Spleen (tissue), 11 donors: ENCODE results near the gene SMAD6. TPM values are rescaled to one million over a fixed set of nuclear protein-coding genes. Genes with fewer than 3 reads are reported as not detected.

Experiments
- DNase-seq: peaks from one replicate; pipeline ENCODE4 v3.0.0-alpha.2; 2020
- H3K27ac ChIP-seq, 8 donors: fragments of 200-600 bp; sonication (generic) in 7 of 8; 1 replicate in 4 of 8; 2 replicates in 4 of 8; pipeline versions ENCODE4 v1.5.0 to v1.8.0; 2016 to 2021; ENCODE audit warnings: inconsistent platforms in 4 of 8, mild to moderate bottlenecking in 4 of 8, moderate library complexity in 1 of 8
- H3K27me3 ChIP-seq, 7 donors: fragments of 200-600 bp; sonication (generic) in 6 of 7; replicated peaks in 1 of 7; 1 replicate in 4 of 7; 2 replicates in 3 of 7; pipeline versions ENCODE4 v1.5.0 to v1.8.0; 2016 to 2021; ENCODE audit warnings: inconsistent platforms in 3 of 7, mild to moderate bottlenecking in 1 of 7
- H3K36me3 ChIP-seq, 6 donors: fragments of 200-600 bp; sonication (generic) in 5 of 6; 1 replicate in 4 of 6; 2 replicates in 2 of 6; pipeline versions ENCODE4 v1.5.0 to v1.8.0; 2016 to 2021; ENCODE audit warnings: inconsistent platforms in 2 of 6
- H3K4me1 ChIP-seq, 6 donors: fragments of 200-600 bp; sonication (generic) in 5 of 6; 1 replicate in 3 of 6; 2 replicates in 3 of 6; pipeline versions ENCODE4 v1.5.0 to v1.8.0; 2016 to 2021; ENCODE audit warnings: inconsistent platforms in 3 of 6
- H3K4me3 ChIP-seq, 8 donors: fragments of 200-600 bp; sonication (generic) in 7 of 8; 1 replicate in 4 of 8; 2 replicates in 4 of 8; pipeline versions ENCODE4 v1.5.0 to v1.8.0; 2016 to 2021; ENCODE audit warnings: inconsistent platforms in 4 of 8, mild to moderate bottlenecking in 4 of 8, moderate library complexity in 2 of 8
- H3K9me3 ChIP-seq, 8 donors: fragments of 200-600 bp; sonication (generic) in 7 of 8; 1 replicate in 4 of 8; 2 replicates in 4 of 8; pipeline versions ENCODE4 v1.5.0 to v1.8.0; 2016 to 2021; ENCODE audit warnings: inconsistent platforms in 4 of 8
- POLR2A ChIP-seq, 3 donors: fragments of 450-650 bp; IDR thresholded peaks; one replicate each; pipeline ENCODE4 v1.5.1; 2017; ENCODE audit warnings: antibody characterized with exemption in 3 of 3, mild to moderate bottlenecking in 1 of 3
- POLR2AphosphoS5 ChIP-seq, 3 donors: sonication (generic); formaldehyde crosslinking; IDR thresholded peaks; one replicate each; pipeline ENCODE4 v1.5.1; 2017; ENCODE audit warnings: antibody characterized with exemption in 3 of 3
- WGBS, 5 donors: extraction: QIAGEN DNeasy Blood & Tissue Kit in 3 of 5; methylation state at CpG; one replicate each; pipeline versions ENCODE4 v1.1.5 to v1.1.7; 2013 to 2018; 5-methylcytosine and 5-hydroxymethylcytosine counted together
- intact Hi-C: fragments of 100-400 bp; cut with DNase I; formaldehyde crosslinking; loops from one replicate; pipeline ENCODE4 v1.15.0; 2023; ENCODE audit warnings: low total_unique reads
- polyA plus RNA-seq, 3 donors: library from polyadenylated mRNA; stranded (reverse); fragments of 200-250 nt; gene quantifications; one replicate each; pipeline ENCODE4 v1.2.1, GENCODE V29; 2013
- total RNA-seq, 7 donors: library from RNA; depleted of rRNA in 3 of 7; stranded (reverse); fragments of >200 nt in 3 of 7; fragmentation: NEBNext Ultra II Directional in 4 of 7; extraction: Animal tissue kit (Norgen Biotek cat#: 25700) in 4 of 7; gene quantifications; one replicate each; pipeline versions ENCODE4 v1.1.0 to v1.2.1, GENCODE V29; 2016 to 2021
- TF ChIP-seq, protein P1 (sequence below), 11 experiments: fragments of 200-600 bp in 7 of 11; fragments of 450-650 bp in 4 of 11; sonication (generic) in 4 of 11; IDR thresholded peaks in 8 of 11; conservative IDR thresholded peaks in 3 of 11; 1 replicate in 7 of 11; 2 replicates in 4 of 11; pipeline versions ENCODE4 v1.4.0 to v1.8.0; 2016 to 2021; ENCODE audit warnings: antibody characterized with exemption in 11 of 11, inconsistent platforms in 4 of 11, mild to moderate bottlenecking in 1 of 11
- donor health status: healthy with polysubstance abuse.
- donor health status: DM: no; HTN: no; CAD: no; lungs with moderate emphysema.
- donor health status: DM: no; HTN: no; CAD: no.
- donor health status: Bipolar disorder and iron deficiency.
- donor health status: healthy.
- donor health status: DM: no; HTN: no; CAD: no.
- donor health status: DM: yes; HTN: yes; CAD: no.

Gene SMAD6
- total and polyA plus RNA-seq, 10 donors, result 0.72 to 14.0 (median 4.8) TPM

DNA sequence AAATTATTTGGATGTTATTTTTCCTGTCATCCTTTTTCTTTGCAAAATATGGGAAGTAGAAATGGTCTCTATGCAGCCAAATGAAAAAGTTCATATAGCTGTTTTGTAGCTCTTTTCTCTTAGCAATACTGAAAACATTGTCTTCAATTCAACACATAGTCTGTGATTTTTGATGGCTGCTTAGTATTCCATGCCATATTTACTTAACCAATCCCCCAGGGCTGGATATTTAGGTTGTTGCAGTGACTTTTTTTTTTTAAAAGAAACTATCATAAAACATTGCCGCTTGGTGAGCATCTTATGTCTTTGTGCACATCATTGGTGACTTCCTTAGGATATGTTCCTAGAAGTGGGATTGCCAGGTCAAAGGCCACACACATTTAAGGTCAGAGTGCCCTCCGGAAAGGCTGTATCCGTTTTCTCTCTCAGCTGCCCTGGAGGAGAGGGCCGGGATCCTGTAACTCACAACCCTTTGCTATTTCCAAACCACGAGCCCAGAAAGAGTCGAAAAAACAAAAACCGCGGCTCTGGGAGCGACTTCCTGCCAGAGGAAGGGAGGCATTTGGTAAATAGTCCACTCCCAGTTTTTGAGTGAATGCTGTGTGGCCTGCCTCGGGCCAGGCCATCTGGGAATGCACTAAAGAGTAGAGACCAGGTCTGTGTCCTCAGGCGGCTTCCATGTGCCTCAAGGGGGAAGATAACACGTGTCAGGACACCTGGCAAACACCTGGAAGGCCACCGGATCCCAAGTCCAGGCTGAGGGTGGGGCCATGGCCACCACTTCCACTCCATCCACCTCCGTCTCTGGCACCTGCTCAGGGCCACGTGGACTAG lies 41.9 kb downstream of the SMAD6 start:
- Histone ChIP-seq H3K9me3 (no peaks in the 10 kb centered on the region), H3K36me3 (no peaks in the 10 kb centered on the region), H3K27me3 (no peaks in the 10 kb centered on the region), H3K27ac (peak overlapping the region; percentile 39 to 78 (median 58)), H3K4me3 (no peak overlapping the region), H3K4me1 (peaks cover 0 to 41% (median 12%) of the 10 kb centered on the region in 6 donors)
- intact Hi-C loops, result no loop called here
- 33 to 66% (median 52%) methylated on average over 12 to 15 of the region's 15 CpGs for WGBS, 5 donors
- no peak for DNase-seq
- TF ChIP-seq POLR2AphosphoS5 (IDR thresholded peaks at IDR 0.05) (peak in 1 of 3 donors; percentile 7), POLR2A (IDR thresholded peaks at IDR 0.05) (no peak)
- TF ChIP-seq, protein P1, sequence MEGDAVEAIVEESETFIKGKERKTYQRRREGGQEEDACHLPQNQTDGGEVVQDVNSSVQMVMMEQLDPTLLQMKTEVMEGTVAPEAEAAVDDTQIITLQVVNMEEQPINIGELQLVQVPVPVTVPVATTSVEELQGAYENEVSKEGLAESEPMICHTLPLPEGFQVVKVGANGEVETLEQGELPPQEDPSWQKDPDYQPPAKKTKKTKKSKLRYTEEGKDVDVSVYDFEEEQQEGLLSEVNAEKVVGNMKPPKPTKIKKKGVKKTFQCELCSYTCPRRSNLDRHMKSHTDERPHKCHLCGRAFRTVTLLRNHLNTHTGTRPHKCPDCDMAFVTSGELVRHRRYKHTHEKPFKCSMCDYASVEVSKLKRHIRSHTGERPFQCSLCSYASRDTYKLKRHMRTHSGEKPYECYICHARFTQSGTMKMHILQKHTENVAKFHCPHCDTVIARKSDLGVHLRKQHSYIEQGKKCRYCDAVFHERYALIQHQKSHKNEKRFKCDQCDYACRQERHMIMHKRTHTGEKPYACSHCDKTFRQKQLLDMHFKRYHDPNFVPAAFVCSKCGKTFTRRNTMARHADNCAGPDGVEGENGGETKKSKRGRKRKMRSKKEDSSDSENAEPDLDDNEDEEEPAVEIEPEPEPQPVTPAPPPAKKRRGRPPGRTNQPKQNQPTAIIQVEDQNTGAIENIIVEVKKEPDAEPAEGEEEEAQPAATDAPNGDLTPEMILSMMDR (IDR thresholded peaks at IDR 0.05 in 8 of 11, conservative IDR thresholded peaks at IDR 0.05 in 3 of 11), result no peak

DNA sequence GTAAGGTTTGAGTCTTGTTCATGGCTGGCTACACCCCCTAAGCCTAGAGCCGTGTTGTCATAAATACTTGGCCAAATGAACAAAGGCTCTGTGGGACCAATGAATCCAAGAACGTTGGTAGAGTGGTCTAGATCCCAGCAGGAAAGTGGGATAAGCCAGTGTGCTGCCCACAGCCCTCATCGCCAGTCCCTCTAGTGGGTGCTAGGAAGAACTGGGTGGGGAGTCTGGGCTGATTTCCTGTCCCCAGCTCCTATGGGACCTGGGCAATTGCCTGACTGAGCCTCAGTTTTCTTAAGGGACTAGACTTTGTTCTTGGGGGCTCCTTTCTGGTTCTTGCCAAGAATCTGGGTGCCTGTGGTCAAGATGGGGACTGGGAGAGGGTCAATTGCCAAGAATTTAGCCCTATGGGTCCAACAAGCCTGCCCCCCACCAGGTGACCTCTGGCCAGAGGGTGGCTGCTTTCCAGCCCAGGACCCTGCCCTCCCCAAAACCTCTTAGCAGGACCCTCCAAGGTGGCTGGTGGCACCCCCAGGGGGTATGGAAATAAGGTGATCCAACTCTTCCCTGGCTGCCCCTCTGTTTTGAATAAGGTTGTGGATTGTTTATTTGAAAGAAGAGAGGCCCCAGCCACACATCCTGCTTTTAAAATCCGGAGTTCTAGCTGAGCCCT lies 42.7 kb downstream of the SMAD6 start:
- Histone ChIP-seq H3K4me1 (peaks cover 0 to 41% (median 12%) of the 10 kb centered on the region in 6 donors), H3K36me3 (no peaks in the 10 kb centered on the region), H3K4me3 (no peak overlapping the region), H3K27ac (peak overlapping the region in 7 of 8 donors; percentile 39 to 78 (median 62)), H3K27me3 (no peaks in the 10 kb centered on the region), H3K9me3 (no peaks in the 10 kb centered on the region)
- WGBS, 5 donors, result 58 to 77% (median 73%) methylated on average over 4 of the region's 4 CpGs
- DNase-seq, result no peak
- intact Hi-C loops, result no loop called here
- TF ChIP-seq, protein P1 (IDR thresholded peaks at IDR 0.05 in 8 of 11, conservative IDR thresholded peaks at IDR 0.05 in 3 of 11), result no peak
- TF ChIP-seq POLR2A (IDR thresholded peaks at IDR 0.05) (no peak), POLR2AphosphoS5 (IDR thresholded peaks at IDR 0.05) (no peak)

DNA sequence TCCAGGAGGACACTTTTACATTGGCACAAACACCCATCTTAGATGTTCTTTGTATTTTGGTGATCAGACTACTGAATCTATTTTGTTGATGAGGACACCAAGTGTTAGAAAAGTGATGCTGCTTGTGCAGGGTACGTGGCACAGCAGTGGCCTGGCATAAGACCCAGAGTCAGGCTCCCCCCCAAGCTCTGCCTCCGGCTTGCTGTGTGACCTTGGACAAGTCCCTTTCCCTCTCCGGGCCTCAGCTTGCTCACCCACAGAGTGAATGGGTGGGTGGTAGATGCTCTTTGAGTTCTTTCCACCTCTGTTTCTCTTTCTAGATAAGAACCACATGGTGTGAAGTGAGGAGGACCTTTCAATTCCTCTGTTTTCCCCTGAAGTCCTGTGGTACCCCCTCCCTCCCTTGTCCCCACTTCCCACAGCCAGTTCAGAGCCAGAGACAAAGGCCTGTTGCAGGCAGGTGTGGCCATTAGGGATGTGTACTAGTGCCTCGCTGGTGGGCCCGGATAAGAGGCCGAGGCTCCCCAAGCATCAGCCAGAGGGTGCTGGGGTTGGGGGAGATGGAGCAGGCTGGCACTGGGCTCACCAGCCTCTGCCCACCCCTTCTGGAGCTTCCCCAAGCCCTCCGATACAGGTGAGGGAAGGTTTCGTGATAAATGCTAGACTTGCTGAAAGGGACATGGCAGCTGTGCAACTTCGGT lies 43.6 kb downstream of the SMAD6 start:
- H3K4me1 ChIP-seq, result peaks cover 0 to 40% (median 16%) of the 10 kb centered on the region in 6 donors
- no peak for DNase-seq
- H3K27ac ChIP-seq, result peak overlapping the region in 5 of 8 donors; percentile 8 to 74 (median 50)
- TF ChIP-seq, protein P1 (IDR thresholded peaks at IDR 0.05 in 8 of 11, conservative IDR thresholded peaks at IDR 0.05 in 3 of 11), result no peak
- TF ChIP-seq POLR2AphosphoS5 (IDR thresholded peaks at IDR 0.05), result no peak
- no peak for TF ChIP-seq POLR2A (IDR thresholded peaks at IDR 0.05)
- no peaks in the 10 kb centered on the region for H3K36me3 ChIP-seq
- H3K9me3 ChIP-seq, result no peaks in the 10 kb centered on the region
- 73 to 88% (median 80%) methylated on average over 6 to 9 of the region's 9 CpGs for WGBS, 5 donors
- intact Hi-C loops, result no loop called here
- H3K27me3 ChIP-seq, result no peaks in the 10 kb centered on the region
- H3K4me3 ChIP-seq, result no peak overlapping the region
